Tibial artery (tissue), 4 donors: ENCODE measurements around the gene KCP.

ENCODE experiments used
- DNase-seq, 2 donors: peaks; one replicate each; pipeline ENCODE4 v3.0.0-alpha.2; 2019
- H3K27ac ChIP-seq, 2 donors: fragments of 200-600 bp; sonication (generic) in 1 of 2; 1 replicate in 1 of 2; 2 replicates in 1 of 2; pipeline ENCODE4 v1.5.1; 2018 to 2019; ENCODE audit warnings: mild to moderate bottlenecking in 1 of 2
- H3K27me3 ChIP-seq, 2 donors: fragments of 200-600 bp; sonication (generic) in 1 of 2; one replicate each; pipeline versions ENCODE4 v1.5.1 to v1.6.0; 2016 to 2019
- H3K36me3 ChIP-seq, 3 donors: fragments of 200-600 bp; sonication (generic) in 2 of 3; one replicate each; pipeline ENCODE4 v1.5.1; 2016 to 2019; ENCODE audit warnings: mild to moderate bottlenecking in 2 of 3
- H3K4me1 ChIP-seq, 4 donors: fragments of 200-600 bp; sonication (generic) in 2 of 4; 1 replicate in 3 of 4; 2 replicates in 1 of 4; pipeline ENCODE4 v1.5.1; 2016 to 2019
- H3K4me3 ChIP-seq, 2 donors: fragments of 200-600 bp; sonication (generic) in 1 of 2; 1 replicate in 1 of 2; 2 replicates in 1 of 2; pipeline ENCODE4 v1.5.1; 2018 to 2019; ENCODE audit warnings: mild to moderate bottlenecking in 2 of 2
- H3K9me3 ChIP-seq, 3 donors: fragments of 200-600 bp; sonication (generic) in 1 of 3; one replicate each; pipeline ENCODE4 v1.5.1; 2016 to 2019
- CTCF ChIP-seq, 2 experiments: fragments of 200-600 bp in 1 of 2; fragments of 450-650 bp in 1 of 2; IDR thresholded peaks; one replicate each; pipeline ENCODE4 v1.5.1; 2017 to 2019; ENCODE audit warnings: antibody characterized with exemption in 2 of 2, mild to moderate bottlenecking in 1 of 2, moderate library complexity in 1 of 2
- intact Hi-C: fragments of 100-400 bp; cut with DNase I; formaldehyde crosslinking; loops from one replicate; pipeline ENCODE4 v1.15.0; 2023; ENCODE audit warnings: low total_unique reads

Gene KCP

GRCh38 chr7:128910569-128910945 is at the start of gene KCP:
TSS of gene KCP (minus strand) at chr7:128910709. CDS start at chr7:128910676, 33 bp downstream.
- intact Hi-C loops = no loop called here

GRCh38 chr7:128959296-128959695 is 48.8 kb upstream of the KCP start:
- no peak for DNase-seq
- Histone ChIP-seq H3K4me3 (no peak overlapping the region), H3K36me3 (peaks cover 61 to 92% (median 62%) of the 10 kb centered on the region in 3 donors), H3K9me3 (no peaks in the 10 kb centered on the region), H3K27me3 (no peaks in the 10 kb centered on the region), H3K27ac (no peak overlapping the region), H3K4me1 (no peaks in the 10 kb centered on the region)
- TF ChIP-seq CTCF (IDR thresholded peaks at IDR 0.05) = no peak
- intact Hi-C loops = no loop called here

More at GRCh38 chr7:128910569-128910945, at the start of gene KCP:
- Histone ChIP-seq H3K36me3 (no peaks in the 10 kb centered on the region), H3K27me3 (peaks cover 0 to 66% of the 10 kb centered on the region in 2 donors), H3K4me1 (peaks cover 0 to 26% (median 19%) of the 10 kb centered on the region in 4 donors), H3K27ac (no peak within 1 kb of the TSS), H3K4me3 (peak within 1 kb of the TSS; percentile 27 to 35), H3K9me3 (no peaks in the 10 kb centered on the region)
- no peak for TF ChIP-seq CTCF (IDR thresholded peaks at IDR 0.05)
- peak in 1 of 2 donors; percentile 59 for DNase-seq

GRCh38 chr7:128955981-128956380 is 45.5 kb upstream of the KCP start:
- Histone ChIP-seq H3K4me1 (no peaks in the 10 kb centered on the region), H3K9me3 (no peaks in the 10 kb centered on the region), H3K4me3 (no peak overlapping the region), H3K36me3 (peaks cover 61 to 96% (median 71%) of the 10 kb centered on the region in 3 donors), H3K27ac (no peak overlapping the region), H3K27me3 (no peaks in the 10 kb centered on the region)
- DNase-seq = no peak
- TF ChIP-seq CTCF (IDR thresholded peaks at IDR 0.05) = no peak
- intact Hi-C loops = no loop called here

GRCh38 chr7:128954830-128955802 is 44.6 kb upstream of the KCP start:
- no peaks in the 10 kb centered on the region for H3K4me1 ChIP-seq
- no peak for DNase-seq
- H3K9me3 ChIP-seq = no peaks in the 10 kb centered on the region
- intact Hi-C loops = no loop called here
- no peak overlapping the region for H3K4me3 ChIP-seq
- TF ChIP-seq CTCF (IDR thresholded peaks at IDR 0.05) = no peak
- peaks cover 55 to 90% (median 70%) of the 10 kb centered on the region in 3 donors for H3K36me3 ChIP-seq
- no peaks in the 10 kb centered on the region for H3K27me3 ChIP-seq
- no peak overlapping the region for H3K27ac ChIP-seq

- H3K27me3 ChIP-seq = no peaks in the 10 kb centered on the region
- DNase-seq = no peak
- no peaks in the 10 kb centered on the region for H3K4me1 ChIP-seq
- H3K4me3 ChIP-seq = no peak overlapping the region
- no peak for TF ChIP-seq CTCF (IDR thresholded peaks at IDR 0.05)
- no peaks in the 10 kb centered on the region for H3K9me3 ChIP-seq
- no peak overlapping the region for H3K27ac ChIP-seq
- intact Hi-C loops = no loop called here
- H3K36me3 ChIP-seq = peaks cover 46 to 81% (median 61%) of the 10 kb centered on the region in 3 donors
Measured at GRCh38 chr7:128954150-128954549, 43.6 kb upstream of the KCP start.
